ENCODE measurements around the gene CACNA1C.
"Not testable (repeated sequence)": the region's sequence is repeated elsewhere in the genome, so short reads cannot be mapped to it uniquely, and the experiment has no call there.

CACNA1C gene

GRCh38 chr12:2076196-2076570 lies 23.4 kb downstream of the CACNA1C start:
- no peak for DNase-seq (ENCODE audit: low spot score)

GRCh38 chr12:2076728-2077127 lies 23.9 kb downstream of the CACNA1C start:
- no peak for DNase-seq (ENCODE audit: low spot score)

- DNase-seq (ENCODE audit: low spot score) = no peak
Observed at GRCh38 chr12:2080604-2081003, 27.8 kb downstream of the CACNA1C start.

GRCh38 chr12:2082321-2082720 lies 29.5 kb downstream of the CACNA1C start:
- no peak for DNase-seq (ENCODE audit: low spot score)

GRCh38 chr12:2083008-2083407 lies 30.2 kb downstream of the CACNA1C start:
- no peak for DNase-seq (ENCODE audit: low spot score)

GRCh38 chr12:2083561-2083960 lies 30.8 kb downstream of the CACNA1C start:
- DNase-seq (ENCODE audit: low spot score) = no peak

GRCh38 chr12:2084553-2085296 lies 31.9 kb downstream of the CACNA1C start:
- no peak for DNase-seq (ENCODE audit: low spot score)

GRCh38 chr12:2092354-2092753 lies 39.6 kb downstream of the CACNA1C start:
- no peak for DNase-seq (ENCODE audit: low spot score)

GRCh38 chr12:2092890-2093289 lies 40.1 kb downstream of the CACNA1C start:
- no peak for DNase-seq (ENCODE audit: low spot score)

GRCh38 chr12:2094597-2094996 lies 41.8 kb downstream of the CACNA1C start:
- no peak for DNase-seq (ENCODE audit: low spot score)

- no peak for DNase-seq (ENCODE audit: low spot score)
Observed at GRCh38 chr12:2095878-2096277, 43.1 kb downstream of the CACNA1C start.

- no peak for DNase-seq (ENCODE audit: low spot score)
Observed at GRCh38 chr12:2097617-2098016, 44.8 kb downstream of the CACNA1C start.

- no peak for DNase-seq (ENCODE audit: low spot score)
Observed at GRCh38 chr12:2098852-2099251, 46.1 kb downstream of the CACNA1C start.

- DNase-seq (ENCODE audit: low spot score) = no peak
Observed at GRCh38 chr12:2099595-2099994, 46.8 kb downstream of the CACNA1C start.

- no peak for DNase-seq (ENCODE audit: low spot score)
Observed at GRCh38 chr12:2101359-2101758, 48.6 kb downstream of the CACNA1C start.

GRCh38 chr12:2101771-2102170 lies 49.0 kb downstream of the CACNA1C start:
- no peak for DNase-seq (ENCODE audit: low spot score)

- not testable (repeated sequence) for DNase-seq (ENCODE audit: low spot score)
Observed at GRCh38 chr12:2102736-2103135, 49.9 kb downstream of the CACNA1C start.

GRCh38 chr12:2105387-2105786 lies 52.6 kb downstream of the CACNA1C start:
- not testable (repeated sequence) for DNase-seq (ENCODE audit: low spot score)

GRCh38 chr12:2108166-2108565 lies 55.4 kb downstream of the CACNA1C start:
- no peak for DNase-seq (ENCODE audit: low spot score)

- no peak for DNase-seq (ENCODE audit: low spot score)
Observed at GRCh38 chr12:2108975-2109671, 56.3 kb downstream of the CACNA1C start.

GRCh38 chr12:2110127-2110526 lies 57.3 kb downstream of the CACNA1C start:
- no peak for DNase-seq (ENCODE audit: low spot score)

- no peak for DNase-seq (ENCODE audit: low spot score)
Observed at GRCh38 chr12:2110849-2111566, 58.2 kb downstream of the CACNA1C start.

GRCh38 chr12:2111826-2112225 lies 59.0 kb downstream of the CACNA1C start:
- DNase-seq (ENCODE audit: low spot score) = no peak
